Right renal cortex interstitium (tissue), 3 donors: ENCODE data around the gene CALCOCO1. TPM values are rescaled to one million over a fixed set of nuclear protein-coding genes. Genes with fewer than 3 reads are reported as not detected.
"Not testable (repeated sequence)": the region's sequence is repeated elsewhere in the genome, so short reads cannot be mapped to it uniquely, and the experiment has no call there.

Experiments
- DNase-seq, 3 donors: peaks; one replicate each; pipeline ENCODE4 v3.0.0-alpha.2; 2013; ENCODE audit warnings: low read depth in 3 of 3, low spot score in 2 of 3
- polyA plus RNA-seq, 3 donors: library from polyadenylated mRNA; unstranded; fragments of 120-200 nt; gene quantifications; one replicate each; pipeline ENCODE4 v1.2.1, GENCODE V29; 2013; ENCODE audit not compliant: insufficient read length in 3 of 3

Gene CALCOCO1
- polyA plus RNA-seq, 3 donors: 124 to 126 (median 125) TPM

DNA sequence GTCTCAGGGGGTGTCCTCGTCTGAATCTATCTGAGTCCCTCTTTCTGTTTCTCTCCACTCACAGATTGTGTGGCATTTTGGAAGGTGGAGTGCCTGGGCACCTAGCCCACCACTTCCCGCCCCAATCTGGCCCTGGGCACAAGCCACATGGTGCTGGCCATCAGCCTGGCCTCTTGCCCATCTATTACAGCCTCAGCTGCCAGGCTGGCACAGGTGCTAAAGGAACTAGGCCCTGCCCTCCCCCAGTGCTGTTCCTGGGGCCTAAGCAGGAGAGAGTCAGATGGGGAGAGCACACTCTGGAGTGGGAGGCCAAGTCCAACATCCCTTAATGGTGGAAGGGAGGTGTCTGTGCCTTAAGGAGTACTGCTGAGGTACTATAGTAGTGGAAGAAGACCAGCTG is 8.3 kb upstream of the CALCOCO1 start:
- no peak for DNase-seq

DNA sequence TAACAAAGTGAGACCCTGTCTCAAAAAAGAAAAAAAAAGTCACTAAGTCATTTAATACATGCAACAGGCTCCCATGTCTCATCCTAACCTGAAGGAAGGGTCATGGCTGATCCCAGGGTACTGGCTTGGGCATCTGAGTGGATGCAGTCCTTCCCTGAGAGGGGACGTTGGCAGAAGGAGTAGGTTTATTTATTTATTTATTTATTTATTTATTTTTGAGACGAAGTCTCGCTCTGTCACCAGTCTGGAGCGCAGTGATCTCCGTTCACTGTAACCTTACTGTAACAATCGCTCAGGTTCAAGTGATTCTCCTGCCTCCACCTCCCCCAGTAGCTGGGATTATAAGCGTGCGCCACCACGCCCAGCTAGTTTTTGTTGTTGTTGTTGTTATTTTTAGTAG is 7.2 kb upstream of the CALCOCO1 start:
- DNase-seq: no peak

DNA sequence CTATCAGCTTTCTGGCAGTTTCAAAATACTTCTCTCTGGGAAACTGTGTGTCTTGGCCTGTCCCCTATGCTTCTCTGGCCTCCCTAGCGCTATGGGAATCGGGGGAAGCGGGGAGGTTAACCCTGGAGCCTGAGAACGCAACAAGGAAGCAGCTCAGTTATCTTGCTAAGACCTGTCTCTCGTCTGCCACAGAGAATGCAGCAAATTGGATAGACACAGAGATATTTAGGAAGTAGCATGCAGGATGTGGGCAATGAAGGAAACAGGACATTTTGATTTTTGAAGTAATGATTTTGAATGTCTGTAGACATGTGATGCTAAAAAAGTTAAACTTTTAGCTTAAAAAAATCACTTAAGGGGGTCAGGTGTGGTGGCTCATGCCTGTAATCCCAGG is 6.6 kb upstream of the CALCOCO1 start:
- no peak for DNase-seq

DNA sequence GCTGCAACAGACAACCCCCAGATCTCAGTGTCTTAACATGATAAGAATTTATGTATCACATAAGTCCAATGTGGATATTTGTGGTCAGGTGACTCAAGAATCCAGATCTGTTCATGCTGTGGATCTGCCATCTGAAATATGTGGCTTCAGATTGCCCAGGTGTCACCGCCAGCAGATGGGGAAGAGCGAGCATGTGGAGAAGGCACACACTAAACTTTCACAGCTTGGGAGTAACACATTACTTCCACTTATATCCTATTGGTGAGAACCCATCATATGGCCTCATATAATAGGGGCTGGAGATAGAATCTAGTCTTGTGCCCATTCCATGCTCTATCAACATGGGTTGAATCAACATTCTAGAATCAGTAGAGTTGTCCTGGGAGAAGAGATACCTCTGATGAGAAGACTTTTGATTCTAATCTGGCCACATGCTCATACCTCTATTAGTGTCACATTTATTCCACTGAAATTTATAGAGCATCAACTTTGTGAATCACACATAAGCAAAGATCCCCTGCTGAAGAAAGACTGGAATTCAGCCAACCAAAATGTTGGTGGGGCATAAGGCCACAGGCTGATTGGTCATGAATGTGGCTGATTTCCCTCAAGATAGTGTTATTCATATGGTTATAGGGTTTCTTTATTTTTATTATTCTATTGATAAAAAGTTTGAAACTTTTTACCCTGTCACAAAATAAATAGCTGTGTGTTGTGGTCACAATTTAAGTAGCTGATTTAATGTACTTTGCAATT is 6.0 kb upstream of the CALCOCO1 start:
- no peak for DNase-seq

DNA sequence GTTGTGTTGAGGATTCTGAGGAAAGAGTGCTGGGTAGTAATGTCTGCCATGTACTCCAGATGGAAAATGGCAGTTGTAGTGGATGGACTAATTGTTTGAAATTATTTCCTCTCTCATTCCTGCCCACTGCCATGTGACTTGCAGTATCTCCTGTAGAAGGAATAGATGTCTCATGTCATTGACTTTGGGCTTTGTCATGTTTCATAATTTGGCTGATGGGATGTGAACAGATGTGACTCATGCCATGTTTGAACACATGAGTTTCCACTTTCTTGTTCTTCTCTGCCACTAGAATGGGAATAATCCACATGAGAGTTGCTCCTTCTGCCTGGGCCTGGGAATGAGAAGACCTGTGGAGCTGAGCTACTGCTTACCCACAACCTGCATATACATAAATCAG is 2.4 kb upstream of the CALCOCO1 start:
- DNase-seq: no peak

DNA sequence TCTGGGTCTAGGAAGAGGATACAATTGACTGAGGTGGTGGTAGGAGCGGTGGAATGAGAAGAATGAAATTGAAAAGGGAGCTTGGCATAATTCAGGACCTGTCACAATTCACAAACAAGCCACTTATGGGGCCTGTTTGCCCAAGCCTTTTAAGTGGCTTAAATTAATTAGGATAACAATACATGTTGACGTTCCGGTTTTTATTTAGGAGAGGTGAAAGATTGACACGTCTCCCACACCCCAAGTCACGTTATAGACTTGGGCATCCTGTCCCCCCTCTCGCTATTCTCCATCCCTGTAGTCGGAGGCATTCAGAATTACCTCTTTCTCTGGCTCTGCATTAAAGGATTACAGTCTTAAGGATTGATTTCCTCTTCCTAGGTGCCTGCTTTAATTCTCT is 954 bp upstream of the CALCOCO1 start:
- no peak for DNase-seq

DNA sequence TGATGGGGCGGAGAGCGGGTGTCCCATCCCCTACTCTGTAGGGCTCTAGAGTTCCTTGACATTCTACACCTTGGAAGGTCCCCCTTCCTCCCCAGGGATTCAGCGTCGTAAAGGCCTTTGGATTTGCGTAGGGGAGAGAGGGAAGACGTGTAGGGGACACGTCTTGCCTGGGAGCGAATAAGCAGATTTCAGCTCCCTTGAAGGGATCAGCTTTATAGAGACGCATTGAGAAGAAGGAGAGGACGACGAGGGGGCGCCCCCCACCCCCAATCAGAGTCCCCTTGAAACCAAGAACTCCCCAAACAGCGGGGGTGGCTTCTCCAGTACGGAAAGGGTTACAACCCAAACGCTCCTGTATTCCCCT is 324 bp downstream of the CALCOCO1 start:
- DNase-seq: no peak

DNA sequence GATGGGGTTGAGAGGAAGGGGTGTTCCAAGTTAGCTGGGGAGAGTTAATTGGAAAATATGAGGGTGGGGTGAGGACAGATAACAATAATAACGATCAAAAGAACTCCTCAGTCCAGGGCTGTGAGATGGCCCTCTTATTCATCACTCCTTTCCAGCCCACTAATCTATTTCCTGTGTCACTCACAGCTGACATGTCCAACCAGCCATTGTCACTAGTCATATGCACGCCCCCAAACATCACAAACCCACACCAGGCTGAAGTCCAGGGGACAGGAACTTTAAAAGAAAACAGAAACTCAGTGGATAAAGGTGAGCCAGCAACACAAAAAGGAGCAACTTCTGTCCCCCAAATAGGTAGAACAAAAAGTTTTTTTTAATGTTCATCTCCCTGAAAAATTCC is 911 bp downstream of the CALCOCO1 start:
- DNase-seq: no peak

DNA sequence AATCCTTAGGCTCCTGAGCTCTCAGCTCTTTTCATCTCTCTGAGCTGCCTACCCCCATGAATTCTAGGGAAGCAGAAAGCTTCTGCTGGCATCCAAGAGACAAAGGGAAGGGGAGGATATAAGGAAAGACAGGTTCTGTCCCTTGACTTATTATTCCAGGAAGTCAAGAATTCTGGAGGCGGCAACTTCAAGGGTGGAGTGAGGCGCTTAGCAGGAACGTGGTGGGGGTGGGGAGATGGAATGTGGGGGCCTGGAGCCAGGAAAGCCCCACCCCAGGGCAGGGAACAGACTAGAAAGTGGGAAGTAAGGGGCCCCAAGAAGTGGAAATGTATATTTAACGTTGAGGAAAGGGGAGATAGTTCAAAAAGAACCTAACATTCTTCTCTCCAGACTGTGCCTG is 1.4 kb downstream of the CALCOCO1 start:
- no peak for DNase-seq

DNA sequence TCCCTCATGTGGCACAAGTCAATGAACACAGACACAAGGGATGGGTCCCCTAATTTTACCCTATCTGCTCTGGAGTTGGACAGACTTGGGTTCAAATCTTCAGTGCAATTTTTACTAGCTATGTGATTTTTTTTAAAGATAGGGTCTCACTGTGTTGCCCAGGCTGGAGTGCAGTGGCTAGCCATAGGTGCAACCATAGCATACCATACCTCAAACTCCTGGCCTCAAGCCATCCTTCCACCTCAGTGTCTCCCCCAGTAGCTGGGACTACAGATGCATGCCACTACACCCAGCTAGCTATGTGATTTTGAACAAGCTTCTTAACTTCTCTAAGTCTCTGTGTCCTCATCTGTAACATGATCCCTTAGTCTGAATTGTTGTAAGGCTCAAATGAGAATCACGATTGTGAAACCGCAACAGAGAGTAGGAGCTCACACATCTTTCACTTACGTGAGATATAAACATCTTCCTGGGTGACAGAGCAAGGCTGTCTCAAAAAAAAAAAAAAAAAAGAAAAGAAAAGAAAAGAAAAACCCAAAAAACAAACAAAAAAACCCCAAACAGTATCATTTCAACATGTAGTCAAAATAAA is 4.7 kb downstream of the CALCOCO1 start:
- DNase-seq: no peak

DNA sequence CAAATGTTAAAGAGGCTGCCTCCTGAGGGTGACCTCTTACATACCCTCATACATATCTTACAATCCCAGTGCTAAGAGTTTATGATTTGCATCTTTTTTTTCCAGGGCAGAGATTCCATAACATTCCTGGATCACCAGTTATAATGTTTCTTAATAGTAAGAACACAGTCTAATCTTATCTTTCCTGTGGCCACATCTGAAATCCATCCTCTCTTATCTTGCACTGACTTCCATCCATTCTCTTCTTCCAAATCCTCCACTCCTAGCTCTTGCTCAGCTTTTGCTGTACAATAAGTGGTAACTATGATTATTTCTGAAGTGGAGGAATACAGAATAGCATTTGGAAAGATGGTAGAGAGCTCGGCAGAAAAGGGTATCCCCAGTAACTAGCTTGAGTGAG is 6.3 kb downstream of the CALCOCO1 start:
- DNase-seq: no peak

DNA sequence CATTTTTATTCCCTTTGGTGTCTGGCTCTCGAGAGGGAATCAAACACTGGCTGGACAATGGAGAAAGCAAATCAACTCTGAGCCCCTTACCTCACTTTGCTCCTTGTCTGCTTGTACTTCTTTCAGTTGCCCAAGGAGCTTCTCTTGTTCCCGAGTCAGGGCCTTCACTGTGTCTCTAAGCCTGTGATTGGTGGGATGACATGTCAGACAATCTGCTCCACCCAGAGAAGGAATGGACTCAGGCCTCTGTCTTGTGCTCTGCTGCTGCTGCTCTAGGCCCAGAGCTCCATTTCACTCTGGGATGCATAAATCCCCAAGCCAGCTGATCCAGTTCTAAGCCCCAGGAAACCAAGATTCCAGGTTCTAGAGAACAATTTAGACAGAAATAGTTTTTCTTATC is 7.6 kb downstream of the CALCOCO1 start:
- DNase-seq: no peak

DNA sequence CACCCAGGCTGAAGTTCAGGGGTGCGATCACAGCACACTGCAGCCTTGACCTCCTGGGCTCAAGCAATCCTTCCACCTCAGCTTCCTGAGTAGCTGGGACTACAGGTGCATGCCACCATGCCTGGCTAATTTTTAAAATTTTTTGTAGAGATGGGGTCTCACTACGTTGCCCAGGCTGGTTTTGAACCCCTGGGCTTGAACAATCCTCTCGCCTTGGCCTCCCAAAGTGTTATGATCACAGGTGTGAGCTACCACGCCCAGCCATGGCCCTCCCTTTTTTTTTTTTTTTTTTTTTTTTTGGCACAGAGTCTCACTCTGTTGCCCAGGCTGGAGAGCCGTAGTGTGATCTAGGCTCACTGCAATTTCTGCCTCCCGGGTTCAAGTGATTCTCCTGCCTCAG is 8.7 kb downstream of the CALCOCO1 start:
- not testable (repeated sequence) for DNase-seq

DNA sequence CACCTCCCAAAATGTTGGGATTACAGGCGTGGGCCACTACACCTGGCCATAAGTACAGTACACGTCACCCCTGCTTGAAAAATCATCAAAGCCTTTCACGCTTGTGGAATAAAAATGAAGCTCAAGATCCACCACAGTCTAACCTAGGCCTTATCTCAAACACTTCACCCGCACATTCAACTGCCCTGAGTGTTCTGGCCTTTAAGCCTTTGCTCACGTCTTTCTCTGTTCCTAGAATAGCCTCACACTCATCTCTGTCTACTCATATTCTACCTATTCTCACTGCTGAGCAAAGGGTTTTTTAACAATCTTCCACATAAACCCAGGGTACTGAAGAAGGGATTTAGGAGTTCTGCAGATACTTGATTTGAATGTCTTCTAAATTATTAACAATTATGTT is 9.9 kb downstream of the CALCOCO1 start:
- no peak for DNase-seq

DNA sequence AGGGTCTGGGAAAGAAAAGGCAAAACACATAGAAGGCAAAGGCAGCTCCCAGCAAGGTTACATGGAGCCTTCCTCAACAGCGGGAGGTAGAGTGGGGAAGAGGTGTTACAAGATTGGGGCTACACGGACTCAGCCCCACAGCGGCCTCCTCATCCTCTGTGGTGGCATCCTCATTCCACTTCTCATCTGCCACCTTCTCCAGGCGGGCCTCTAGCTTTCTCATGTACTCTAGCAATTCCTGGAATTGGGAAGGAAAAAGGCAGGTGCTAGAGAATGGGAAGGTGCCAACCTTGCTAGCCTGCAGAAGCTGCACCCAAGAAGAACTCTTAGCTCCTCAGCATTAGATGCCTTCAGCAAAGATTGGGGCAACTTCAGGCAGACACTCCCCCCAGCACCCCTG is 13.2 kb downstream of the CALCOCO1 start:
- DNase-seq: no peak

DNA sequence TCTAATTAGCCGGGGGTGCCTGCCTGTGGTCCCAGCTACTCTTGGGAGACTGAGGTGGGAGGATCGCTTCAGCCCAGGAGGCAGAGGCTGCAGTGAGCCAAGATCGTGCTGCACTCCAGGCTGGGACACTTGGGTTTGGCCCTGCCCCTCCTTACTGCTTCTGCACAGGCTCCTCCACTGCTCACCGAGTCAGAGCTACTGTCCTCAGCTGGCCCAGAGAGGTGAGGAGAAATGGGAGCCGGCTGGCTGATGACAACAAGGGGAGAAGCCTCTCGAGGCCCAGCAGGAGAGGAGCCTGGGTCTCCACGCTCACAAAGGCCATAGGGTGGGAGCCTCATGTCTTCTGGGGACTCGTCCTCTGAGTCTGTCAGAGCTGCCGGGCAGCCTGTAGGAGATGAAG is 13.7 kb downstream of the CALCOCO1 start:
- DNase-seq: no peak

DNA sequence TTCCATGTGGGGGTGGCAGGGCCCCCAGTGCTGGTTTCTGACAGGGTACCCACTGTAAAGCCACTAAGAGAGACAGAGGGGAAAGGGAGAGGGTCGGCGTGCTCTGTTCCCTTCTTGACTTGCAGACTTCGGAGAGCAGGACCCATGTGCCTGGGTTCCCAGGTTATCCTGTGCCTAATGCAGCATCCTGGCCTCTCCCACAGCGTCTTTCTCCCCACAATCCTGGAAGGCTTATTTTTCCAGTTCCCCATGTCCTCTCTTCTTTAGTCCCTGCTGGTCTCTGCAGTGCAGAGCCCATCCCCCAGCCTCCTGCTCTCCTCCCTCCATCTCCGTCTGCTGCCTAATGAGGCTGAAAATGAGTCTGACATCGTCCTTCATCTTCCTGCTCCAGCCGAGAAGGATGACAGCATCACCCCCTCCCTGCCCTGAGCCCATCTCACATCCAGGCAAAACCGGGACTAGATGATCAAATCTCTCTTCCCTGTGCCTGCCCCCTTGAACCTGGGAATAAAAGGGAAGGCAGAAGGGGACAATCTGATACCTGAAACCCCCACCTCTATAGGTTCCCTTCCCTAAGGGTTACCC is 15.1 kb downstream of the CALCOCO1 start:
- DNase-seq: no peak

DNA sequence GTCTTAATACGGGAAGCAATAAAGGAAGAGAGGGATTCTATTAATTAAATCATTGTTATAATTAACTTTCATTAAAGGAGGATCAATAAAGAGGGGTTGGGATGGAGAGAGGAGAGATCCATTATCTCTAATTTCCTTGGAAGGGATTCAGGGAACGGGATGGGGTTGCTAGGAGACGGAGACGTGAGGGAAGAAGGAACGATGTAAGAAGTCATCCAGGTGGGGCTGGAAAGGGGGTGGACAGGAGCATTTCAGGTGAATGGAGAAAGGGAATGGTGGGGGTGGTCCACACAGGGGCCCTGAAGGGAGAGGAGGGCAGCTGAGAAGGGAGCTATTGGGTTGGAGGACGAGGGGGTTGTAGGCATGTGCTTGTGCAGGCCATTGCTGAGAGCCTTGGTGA is 17.2 kb downstream of the CALCOCO1 start:
- no peak for DNase-seq

DNA sequence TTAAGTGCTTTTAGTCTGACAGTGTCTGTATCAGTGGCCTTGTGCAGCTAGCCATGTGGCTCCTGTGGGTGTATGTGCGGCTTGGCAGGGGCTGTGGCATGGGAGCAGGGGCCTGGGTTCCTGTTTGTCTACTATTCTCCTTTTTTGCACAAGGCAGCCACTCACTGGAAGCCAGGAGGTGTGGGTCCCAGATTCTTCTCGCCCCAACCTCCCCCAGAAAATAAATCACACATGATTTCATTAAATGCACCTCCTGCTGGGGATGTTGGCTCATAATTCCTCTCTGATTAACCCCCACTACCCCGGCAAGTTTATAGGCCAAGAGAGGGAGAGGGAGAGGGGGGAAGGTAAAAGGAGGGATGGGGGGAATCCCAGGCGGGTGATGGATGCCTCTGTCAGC is 17.6 kb downstream of the CALCOCO1 start:
- DNase-seq: no peak

DNA sequence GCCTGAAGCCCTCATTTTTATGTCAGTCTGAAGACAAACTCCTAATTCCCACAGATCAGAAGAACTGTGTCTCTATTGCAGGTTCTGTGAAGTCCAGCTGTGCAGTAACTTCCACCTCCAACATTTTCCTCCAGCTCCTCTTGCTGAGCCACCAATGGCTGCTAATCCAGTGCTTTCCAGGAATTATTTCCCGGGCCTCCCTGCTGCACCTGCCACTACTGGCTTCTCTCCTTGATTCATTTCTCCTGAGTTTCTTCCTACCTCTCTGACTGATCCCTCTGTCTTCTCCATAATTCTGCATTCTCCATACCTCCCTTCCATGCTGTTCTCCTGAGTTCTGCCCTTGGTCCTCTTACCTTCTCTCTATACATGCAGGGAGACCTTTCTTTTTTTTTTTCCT is 21.2 kb downstream of the CALCOCO1 start:
- no peak for DNase-seq

DNA sequence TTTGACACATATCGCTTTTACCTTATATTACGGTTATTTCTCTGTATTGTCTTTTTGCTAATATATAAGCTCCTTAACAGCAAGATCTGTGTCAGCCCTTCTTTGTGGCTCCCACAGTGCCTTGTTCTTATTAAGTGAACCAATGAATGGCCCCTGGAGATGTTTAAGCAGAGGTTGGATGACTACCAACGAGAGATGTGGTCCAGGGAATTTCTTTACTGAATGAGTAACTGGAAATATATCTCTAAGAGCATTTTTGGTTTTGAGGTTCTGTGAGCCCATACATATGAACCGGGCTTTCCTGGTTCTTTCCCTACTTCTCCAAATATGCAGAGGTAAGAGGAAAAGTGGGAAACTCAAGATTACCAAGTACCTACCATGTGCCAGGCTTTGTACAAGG is 23.5 kb downstream of the CALCOCO1 start:
- no peak for DNase-seq

DNA sequence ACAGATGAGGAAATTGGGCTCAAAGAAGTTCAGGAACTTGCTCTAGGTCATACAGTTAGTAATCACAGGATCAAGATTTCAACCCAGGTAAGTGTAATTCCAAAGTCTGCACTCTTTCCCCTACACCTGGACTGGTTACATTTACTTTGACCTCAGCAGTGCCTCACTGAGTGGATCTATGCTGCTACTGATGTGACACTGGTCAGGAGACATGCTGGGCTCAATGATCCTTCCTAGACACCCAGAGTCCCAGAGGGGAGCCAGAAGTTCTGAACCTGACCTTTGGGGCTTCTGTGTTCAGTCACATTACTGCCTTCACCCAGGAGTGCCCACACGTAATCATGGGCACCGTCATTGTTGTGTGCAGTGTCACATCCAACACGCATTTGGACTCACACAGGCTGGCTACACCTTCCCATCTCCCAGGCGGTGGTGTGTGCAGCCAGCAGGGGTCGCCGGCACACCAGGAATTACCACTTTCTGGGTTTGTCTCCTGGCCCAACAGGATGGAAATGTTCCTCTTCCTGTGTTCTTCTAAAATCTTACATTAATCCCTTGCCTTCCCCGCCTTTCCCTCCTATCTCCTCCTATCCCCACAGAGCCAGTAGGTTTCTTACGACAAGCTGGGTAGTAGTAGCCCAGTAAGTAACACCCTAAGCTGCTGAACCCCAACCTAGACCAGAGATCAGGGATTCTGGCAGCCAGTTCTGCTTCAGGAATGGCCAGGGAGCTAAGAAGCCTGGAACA is 25.6 kb downstream of the CALCOCO1 start:
- DNase-seq: peak in 1 of 3 donors; percentile 46
